HUES48 (cell line): ENCODE data around the gene CORO1C.
"Not testable (repeated sequence)": the region's sequence is repeated elsewhere in the genome, so short reads cannot be mapped to it uniquely, and the experiment has no call there.

ENCODE experiments used
- H3K27ac ChIP-seq: one replicate; pipeline ENCODE4 v1.7.0; 2013; ENCODE audit warnings: low read depth, low read length, inconsistent platforms
- H3K27me3 ChIP-seq: 2 replicates; pipeline ENCODE4 v1.6.1; 2013; ENCODE audit warnings: mild to moderate bottlenecking, low read length; ENCODE audit not compliant: control insufficient read depth, insufficient read depth
- H3K36me3 ChIP-seq: 2 replicates; pipeline ENCODE4 v1.6.1; 2013; ENCODE audit warnings: low read length; ENCODE audit not compliant: control insufficient read depth, insufficient read depth
- H3K4me1 ChIP-seq: 2 replicates; pipeline ENCODE4 v1.6.1; 2013; ENCODE audit warnings: mild to moderate bottlenecking, low read length; ENCODE audit not compliant: control insufficient read depth, insufficient read depth
- H3K4me3 ChIP-seq: 2 replicates; pipeline ENCODE4 v1.5.1; 2013; ENCODE audit warnings: mild to moderate bottlenecking, low read depth, low read length
- H3K9ac ChIP-seq: 2 replicates; pipeline ENCODE4 v1.6.1; 2013; ENCODE audit warnings: mild to moderate bottlenecking, low read depth, low read length, moderate library complexity
- H3K9me3 ChIP-seq: 2 replicates; pipeline ENCODE4 v1.6.1; 2013; ENCODE audit warnings: low read length; ENCODE audit not compliant: control insufficient read depth, insufficient read depth

The CORO1C gene

DNA sequence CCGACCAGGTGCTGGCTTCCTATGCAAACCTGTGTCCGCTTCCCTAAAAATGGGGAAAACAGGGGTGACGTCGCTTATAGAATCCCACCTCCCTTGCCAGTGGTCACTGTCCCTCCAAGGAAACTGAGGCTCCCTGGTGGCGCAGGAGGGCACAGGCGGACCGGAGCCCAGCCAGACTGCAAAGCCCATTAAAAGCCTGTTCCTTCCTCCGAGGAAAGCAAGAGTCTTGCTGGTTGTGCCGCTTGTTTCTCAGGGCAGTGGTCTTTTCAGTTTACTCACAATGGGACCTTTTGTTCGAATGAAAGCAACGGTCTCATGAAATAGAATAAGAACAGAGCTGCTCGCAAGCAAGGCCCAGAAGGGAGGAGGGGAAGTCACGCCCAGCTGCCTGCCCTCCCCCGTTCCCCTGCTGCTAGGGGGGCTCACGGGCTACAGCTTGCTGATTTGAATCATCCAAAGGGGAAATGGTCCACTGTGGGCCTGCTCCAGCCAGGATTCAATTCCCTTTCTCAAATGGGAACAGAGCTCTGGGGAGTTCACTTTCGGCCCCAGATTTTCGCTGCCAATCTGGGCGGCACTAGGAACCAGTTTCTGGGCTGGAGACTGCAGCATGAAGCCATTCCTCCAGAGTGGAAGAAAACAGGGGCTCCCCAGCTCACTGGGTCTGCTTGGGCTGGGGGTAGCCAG, 93.0 kb downstream of the CORO1C start:
- peak overlapping the region; percentile 96 for H3K27ac ChIP-seq
- H3K4me1 ChIP-seq = peaks cover 42% of the 10 kb centered on the region
- H3K9me3 ChIP-seq = no peaks in the 10 kb centered on the region
- 0 out of 2 replicates have a peak, but pooled peaks cover 2% of the 10 kb centered on the region for H3K36me3 ChIP-seq
- H3K4me3 ChIP-seq = peak overlapping the region; percentile 42; the same call in 1 of the 2 replicates
- H3K9ac ChIP-seq = peak overlapping the region; percentile 46; the same call in 1 of the 2 replicates
- no peaks in the 10 kb centered on the region for H3K27me3 ChIP-seq

DNA sequence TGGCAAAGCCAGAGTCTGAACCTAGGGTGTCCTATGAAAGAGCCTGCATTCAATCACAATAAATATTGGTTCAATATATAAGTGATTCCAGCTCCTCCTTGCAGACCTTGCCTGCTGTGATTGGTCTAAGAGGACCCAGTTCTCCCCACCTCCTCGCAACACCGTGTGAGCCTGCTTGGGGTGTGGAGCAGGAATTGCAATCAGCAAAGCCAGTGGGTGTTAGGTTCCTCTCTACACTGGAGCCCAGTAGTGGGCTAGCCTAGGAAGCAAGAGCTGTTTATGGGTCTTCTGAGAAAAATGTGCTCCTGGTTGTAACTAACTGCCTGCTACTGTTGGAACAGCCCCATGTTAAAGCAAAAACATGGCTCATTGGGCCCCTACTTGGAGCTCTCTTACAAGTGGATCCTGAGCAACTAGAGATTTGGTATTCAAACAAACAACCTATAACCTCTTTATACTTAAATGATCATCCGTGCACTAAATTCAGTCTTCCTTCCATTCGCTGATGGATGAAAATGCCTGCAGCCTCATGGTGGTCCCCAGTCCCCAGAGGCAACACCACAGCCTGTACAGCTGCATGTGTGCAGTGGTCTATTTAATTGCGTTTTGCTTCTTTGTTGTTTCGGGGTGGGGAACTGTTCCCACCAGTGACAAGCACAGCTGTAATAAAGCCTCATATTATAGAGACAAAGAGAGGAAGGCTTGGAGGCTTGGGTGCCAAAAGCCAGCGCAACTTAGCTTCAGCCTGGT, 93.9 kb downstream of the CORO1C start:
- H3K27me3 ChIP-seq = no peaks in the 10 kb centered on the region
- H3K27ac ChIP-seq = peak overlapping the region; percentile 96
- H3K9me3 ChIP-seq = no peaks in the 10 kb centered on the region
- peaks cover 42% of the 10 kb centered on the region for H3K4me1 ChIP-seq
- H3K36me3 ChIP-seq = no peaks in the 10 kb centered on the region
- H3K9ac ChIP-seq = peak overlapping the region; percentile 46; the same call in 1 of the 2 replicates
- H3K4me3 ChIP-seq = no peak overlapping the region

DNA sequence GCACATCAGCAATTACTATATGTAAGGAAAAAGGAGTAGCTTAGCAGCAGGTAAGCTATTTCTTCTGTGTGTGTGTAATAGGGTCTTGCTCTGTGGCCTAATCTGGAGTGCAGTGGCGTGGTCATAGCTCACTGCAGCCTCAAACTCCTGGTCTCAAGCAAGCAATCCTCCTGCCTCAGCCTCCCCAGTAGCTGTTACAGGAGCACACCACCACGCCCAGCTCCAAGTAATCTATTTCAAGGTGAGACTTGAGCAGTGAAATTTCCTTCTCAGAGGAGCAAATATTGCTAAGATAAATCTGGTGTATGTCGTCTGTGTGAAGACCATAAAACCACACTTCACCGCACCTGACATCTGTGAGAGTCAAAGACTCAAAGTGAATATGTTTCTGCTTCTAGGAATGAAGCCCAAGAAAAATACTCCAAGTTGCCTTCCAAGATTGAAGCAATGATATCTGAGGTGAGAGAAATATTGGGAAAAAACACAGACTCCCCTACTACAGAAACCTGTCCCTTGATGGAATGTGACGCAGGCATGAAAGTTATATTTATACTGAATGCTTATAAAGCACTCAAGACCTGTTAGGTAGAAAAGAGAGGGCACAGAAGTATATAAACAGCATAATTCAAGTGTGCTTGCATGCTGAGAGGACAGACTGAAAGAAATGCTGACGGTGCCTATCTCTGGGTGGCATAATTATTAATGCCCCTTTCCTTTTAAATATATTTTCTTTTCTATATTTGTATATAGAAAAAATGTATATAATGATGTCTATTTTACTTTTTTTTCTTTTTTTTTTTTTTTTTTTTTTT, 95.1 kb downstream of the CORO1C start:
- peak overlapping the region; percentile 52 for H3K27ac ChIP-seq
- H3K36me3 ChIP-seq = no peaks in the 10 kb centered on the region
- peaks cover 42% of the 10 kb centered on the region for H3K4me1 ChIP-seq
- H3K27me3 ChIP-seq = no peaks in the 10 kb centered on the region
- no peak overlapping the region for H3K4me3 ChIP-seq
- H3K9me3 ChIP-seq = no peaks in the 10 kb centered on the region
- no peak overlapping the region for H3K9ac ChIP-seq

DNA sequence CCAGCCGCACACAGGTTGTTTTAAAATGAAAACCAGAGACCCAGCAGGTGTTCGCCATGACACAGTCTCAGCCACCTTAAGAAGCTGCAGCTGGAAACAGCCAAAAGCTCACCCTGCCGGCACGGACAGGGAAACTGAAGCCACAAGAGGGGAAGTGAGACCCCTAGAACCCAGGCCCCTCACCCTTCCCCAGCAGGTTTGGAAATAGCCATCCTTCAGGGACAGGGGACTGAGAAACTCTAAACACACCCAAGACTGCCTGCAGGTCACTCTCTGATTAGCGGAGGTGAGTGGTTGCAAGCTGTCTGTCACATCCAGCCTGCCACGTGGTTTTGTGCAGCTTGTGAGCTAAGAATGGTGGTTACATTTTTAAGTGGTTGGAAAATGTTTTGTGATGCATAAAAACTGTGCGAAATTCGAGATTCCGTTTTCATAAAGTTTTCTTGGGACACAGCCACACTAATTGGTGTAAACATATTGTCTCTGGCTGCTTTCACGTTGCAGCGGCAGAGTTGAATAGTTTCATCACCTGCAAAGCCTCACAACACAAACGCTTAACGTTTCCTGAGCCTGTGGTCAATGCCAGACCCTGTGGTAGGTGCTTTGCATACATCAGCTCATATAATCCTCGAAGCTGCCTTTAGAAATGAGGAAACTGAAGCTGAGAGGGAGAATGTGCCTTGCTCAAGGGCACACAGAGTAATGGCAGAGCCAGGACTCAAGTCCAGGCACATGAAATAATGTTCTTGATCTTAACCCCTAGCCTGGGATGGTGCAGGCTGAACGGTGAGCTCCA, 95.9 kb downstream of the CORO1C start:
- H3K27ac ChIP-seq = peak overlapping the region; percentile 52
- no peaks in the 10 kb centered on the region for H3K9me3 ChIP-seq
- no peaks in the 10 kb centered on the region for H3K36me3 ChIP-seq
- H3K9ac ChIP-seq = no peak overlapping the region
- H3K4me1 ChIP-seq = peaks cover 42% of the 10 kb centered on the region
- no peak overlapping the region for H3K4me3 ChIP-seq
- H3K27me3 ChIP-seq = no peaks in the 10 kb centered on the region

DNA sequence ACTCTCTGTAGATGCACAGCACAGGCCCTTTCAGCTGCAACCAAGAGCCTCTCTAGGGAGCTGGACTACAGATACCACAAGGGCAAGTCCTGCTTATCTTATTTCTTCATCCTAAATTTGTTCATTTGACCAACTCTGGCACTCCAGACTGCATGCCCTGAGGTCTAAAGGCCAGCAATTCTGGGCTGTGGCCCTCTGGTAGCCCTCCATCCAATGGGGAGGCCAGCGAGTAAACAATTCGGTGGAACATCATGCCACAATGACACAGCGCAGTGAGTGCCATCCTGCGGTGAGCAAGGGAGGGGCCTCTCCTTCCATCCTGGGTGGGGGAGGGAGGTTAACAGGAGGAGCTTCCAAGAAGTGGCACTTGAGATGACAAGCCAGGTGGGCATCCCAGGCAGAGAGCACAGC, 97.0 kb downstream of the CORO1C start:
- H3K36me3 ChIP-seq = no peaks in the 10 kb centered on the region
- H3K4me1 ChIP-seq = peaks cover 42% of the 10 kb centered on the region
- no peak overlapping the region for H3K4me3 ChIP-seq
- H3K9ac ChIP-seq = no peak overlapping the region
- no peak overlapping the region for H3K27ac ChIP-seq
- no peaks in the 10 kb centered on the region for H3K9me3 ChIP-seq
- H3K27me3 ChIP-seq = no peaks in the 10 kb centered on the region

DNA sequence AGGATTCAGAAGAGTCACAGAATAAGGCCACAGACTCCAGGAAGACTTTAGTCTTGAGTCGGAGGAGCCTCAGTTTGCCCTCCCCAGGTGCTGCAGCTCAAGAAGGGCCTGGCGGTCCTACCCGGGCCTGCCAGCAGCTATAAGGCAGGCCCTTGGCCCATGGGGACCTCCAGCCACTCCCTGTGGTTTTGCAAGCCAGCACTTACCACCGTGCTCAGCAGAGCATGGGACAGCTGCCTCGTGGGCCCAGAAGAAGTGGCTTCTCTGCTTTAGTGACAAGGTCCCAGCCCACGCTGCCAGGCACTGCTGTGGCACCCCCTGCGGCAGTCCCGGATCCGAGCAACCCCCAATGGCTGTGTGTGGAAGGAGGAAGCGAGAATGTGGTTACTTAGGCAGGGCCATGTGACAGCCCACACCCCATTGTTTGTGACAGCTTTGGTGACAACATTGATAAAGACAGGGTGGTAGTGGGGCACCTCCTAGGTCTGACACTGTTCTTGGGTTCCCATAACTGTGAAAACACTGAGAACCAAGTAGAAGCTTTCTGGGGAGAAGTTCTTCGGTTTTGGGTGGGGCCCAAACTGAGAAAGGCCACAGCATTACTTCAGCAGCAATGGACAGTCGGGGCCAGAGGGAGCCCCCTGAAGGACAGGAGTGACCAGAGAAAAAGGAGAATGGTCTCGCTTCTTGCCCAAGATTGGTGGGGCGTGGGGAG, 97.6 kb downstream of the CORO1C start, which contains the start of gene SELPLG:
Gene SELPLG, minus strand, starts transcription at position 361 of the 715 bp plus-strand sequence. CDS start 9,587 bp downstream, outside the sequence.
- H3K27me3 ChIP-seq = no peaks in the 10 kb centered on the region
- no peak within 1 kb of the TSS for H3K4me3 ChIP-seq
- no peaks in the 10 kb centered on the region for H3K36me3 ChIP-seq
- H3K4me1 ChIP-seq = peaks cover 37% of the 10 kb centered on the region
- no peaks in the 10 kb centered on the region for H3K9me3 ChIP-seq
- no peak within 1 kb of the TSS for H3K27ac ChIP-seq
- no peak within 1 kb of the TSS for H3K9ac ChIP-seq

DNA sequence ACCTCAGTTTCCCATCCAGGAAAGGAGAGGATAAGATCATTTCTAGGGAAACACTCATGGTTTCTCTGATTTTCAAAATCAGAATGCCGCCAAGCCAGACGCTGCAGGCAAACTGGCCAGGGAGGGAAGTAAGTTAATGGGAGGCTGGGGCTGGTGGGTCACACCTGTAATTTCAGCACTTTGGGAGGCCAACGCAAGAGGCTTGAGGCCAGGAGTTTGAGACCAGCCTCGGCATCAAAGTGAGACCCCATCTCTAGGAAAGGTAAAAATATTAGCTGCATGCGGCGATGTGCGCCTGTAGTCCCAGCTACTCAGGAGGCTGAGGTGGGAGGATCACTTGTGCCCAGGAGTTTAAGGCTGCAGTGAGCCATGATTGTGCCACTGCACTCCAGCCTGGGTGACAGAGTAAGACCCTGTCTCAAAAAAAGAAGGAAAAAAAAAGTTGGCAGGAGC, 98.2 kb downstream of the CORO1C start:
- peaks cover 32% of the 10 kb centered on the region for H3K4me1 ChIP-seq
- no peak overlapping the region for H3K4me3 ChIP-seq
- H3K27me3 ChIP-seq = no peaks in the 10 kb centered on the region
- no peaks in the 10 kb centered on the region for H3K36me3 ChIP-seq
- H3K27ac ChIP-seq = no peak overlapping the region
- H3K9me3 ChIP-seq = no peaks in the 10 kb centered on the region
- no peak overlapping the region for H3K9ac ChIP-seq

DNA sequence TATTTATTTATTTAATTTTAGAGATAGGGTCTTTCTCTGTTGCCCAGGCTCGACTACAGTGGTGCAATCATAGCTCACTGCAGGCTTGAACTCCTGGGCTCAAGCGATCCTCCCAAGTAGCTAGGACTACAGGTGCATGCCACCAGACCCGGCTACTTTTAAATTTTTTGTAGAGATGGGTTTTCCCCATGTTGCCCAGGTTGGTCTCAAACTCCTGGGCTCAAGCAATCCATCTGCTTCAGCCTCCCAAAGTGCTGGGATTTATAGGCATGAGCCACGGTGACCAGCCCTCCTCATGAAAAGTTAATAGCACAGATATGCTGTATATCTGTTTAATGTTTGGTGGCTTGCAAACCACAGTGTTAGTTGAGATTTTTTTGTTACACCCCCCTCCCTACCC, 100.1 kb downstream of the CORO1C start:
- H3K9ac ChIP-seq, H3K4me3 ChIP-seq, H3K27me3 ChIP-seq, H3K27ac ChIP-seq, H3K9me3 ChIP-seq, H3K36me3 ChIP-seq: not testable (repeated sequence)
- H3K4me1 ChIP-seq = peaks cover 20% of the 10 kb centered on the region

DNA sequence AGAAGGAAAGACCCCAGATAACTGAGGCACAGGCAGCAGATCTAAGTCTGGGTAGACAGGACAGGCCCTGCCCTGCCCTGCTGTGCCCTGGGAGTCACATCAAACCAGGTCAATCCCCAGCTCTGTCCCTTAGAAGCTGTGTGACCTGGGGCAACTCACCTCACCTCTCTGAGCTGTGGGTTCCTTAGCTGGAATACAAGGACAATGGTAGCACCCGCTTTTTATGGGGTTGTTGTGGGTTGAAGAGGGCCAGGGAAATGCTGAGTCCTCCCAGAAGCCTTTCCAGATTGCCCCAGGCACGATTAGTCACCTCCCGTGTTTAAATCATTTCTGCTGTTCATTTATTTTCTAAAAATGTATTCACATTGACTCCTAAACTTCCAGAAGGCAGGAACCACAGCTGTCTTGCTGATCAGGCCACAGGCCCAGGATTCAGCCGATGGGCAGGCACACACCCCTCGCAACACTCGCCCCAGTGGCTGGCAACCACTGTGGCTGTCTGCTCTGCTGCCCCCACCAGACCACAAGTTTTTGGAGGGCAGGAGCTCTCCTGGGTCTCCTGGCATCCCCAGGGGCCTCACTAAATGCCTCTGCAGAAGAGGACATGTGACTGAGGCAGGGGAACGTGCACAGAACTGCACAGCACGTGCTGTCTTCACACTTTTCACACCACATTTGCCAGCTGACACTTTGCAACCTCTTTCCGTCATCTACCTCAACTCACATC, 100.7 kb downstream of the CORO1C start:
- Histone ChIP-seq H3K36me3 (no peaks in the 10 kb centered on the region), H3K27ac (peak overlapping the region; percentile 8), H3K9me3 (no peaks in the 10 kb centered on the region), H3K27me3 (no peaks in the 10 kb centered on the region), H3K9ac (no peak overlapping the region), H3K4me1 (peaks cover 16% of the 10 kb centered on the region), H3K4me3 (no peak overlapping the region)
